Astrocyte (in vitro differentiated cells and primary cell): ENCODE measurements around the gene GRIN2A. TPM values are rescaled to one million over a fixed set of nuclear protein-coding genes. Genes with fewer than 3 reads are reported as not detected.

Source experiments
- DNase-seq: peaks from one replicate; pipeline ENCODE4 v3.0.0-alpha.2; 2010; ENCODE audit warnings: low read depth
- FAIRE-seq: peaks from 2 replicates; lab custom pipeline; 2011; peaks lifted over from hg19 to GRCh38; lab: Jason Lieb, UNC
- H2AFZ ChIP-seq: 2 replicates; pipeline ENCODE4 v1.6.0; 2012; ENCODE audit warnings: low read depth, low read length, inconsistent platforms
- H3K27ac ChIP-seq: 2 replicates; pipeline ENCODE4 v1.5.1; 2011; ENCODE audit warnings: low read depth, low read length, inconsistent platforms
- H3K27me3 ChIP-seq: 2 replicates; pipeline ENCODE4 v1.6.0; 2011; ENCODE audit warnings: low read length, inconsistent platforms; ENCODE audit not compliant: insufficient read depth
- H3K36me3 ChIP-seq: 2 replicates; pipeline ENCODE4 v1.5.1; 2011; ENCODE audit warnings: low read length, inconsistent platforms; ENCODE audit not compliant: insufficient read depth
- H3K4me1 ChIP-seq: 2 replicates; pipeline ENCODE4 v1.5.1; 2011; ENCODE audit warnings: low read length, inconsistent platforms; ENCODE audit not compliant: insufficient read depth
- H3K4me2 ChIP-seq: 2 replicates; pipeline ENCODE4 v1.6.0; 2012; ENCODE audit warnings: low read length, inconsistent platforms
- H3K4me3 ChIP-seq: 2 replicates; pipeline ENCODE4 v1.5.1; 2011; ENCODE audit warnings: low read depth, mild to moderate bottlenecking, low read length, inconsistent platforms; ENCODE audit not compliant: insufficient read depth
- H3K79me2 ChIP-seq: 2 replicates; pipeline ENCODE4 v1.6.0; 2012; ENCODE audit warnings: mild to moderate bottlenecking, low read length, inconsistent platforms; ENCODE audit not compliant: insufficient read depth
- H3K9ac ChIP-seq: 2 replicates; pipeline ENCODE4 v1.6.0; 2012; ENCODE audit warnings: mild to moderate bottlenecking, low read length, inconsistent platforms
- H3K9me3 ChIP-seq: 2 replicates; pipeline ENCODE4 v1.5.1; 2012; ENCODE audit warnings: low read depth, mild to moderate bottlenecking, low read length, inconsistent platforms; ENCODE audit not compliant: insufficient read depth
- H4K20me1 ChIP-seq: 2 replicates; pipeline ENCODE4 v1.6.0; 2012; ENCODE audit warnings: low read length, inconsistent platforms; ENCODE audit not compliant: insufficient read depth
- H3K27ac Mint-ChIP-seq: one replicate; pipeline ENCODE4 v1.8.0; 2021; ENCODE audit warnings: mild to moderate bottlenecking, mixed read lengths; ENCODE audit not compliant: unreplicated experiment
- H3K27me3 Mint-ChIP-seq: one replicate; pipeline ENCODE4 v1.8.0; 2021; ENCODE audit warnings: low read depth, mixed read lengths; ENCODE audit not compliant: unreplicated experiment
- H3K36me3 Mint-ChIP-seq: one replicate; pipeline ENCODE4 v1.8.0; 2021; ENCODE audit warnings: low read depth, mixed read lengths; ENCODE audit not compliant: unreplicated experiment
- H3K4me1 Mint-ChIP-seq: one replicate; pipeline ENCODE4 v1.8.0; 2021; ENCODE audit warnings: low read depth, mixed read lengths; ENCODE audit not compliant: unreplicated experiment
- H3K4me3 Mint-ChIP-seq: one replicate; pipeline ENCODE4 v1.8.0; 2021; ENCODE audit warnings: mild to moderate bottlenecking, moderate library complexity, mixed read lengths; ENCODE audit not compliant: unreplicated experiment
- H3K9me3 Mint-ChIP-seq: one replicate; pipeline ENCODE4 v1.8.0; 2021; ENCODE audit warnings: mild to moderate bottlenecking, mixed read lengths; ENCODE audit not compliant: unreplicated experiment
- CTCF ChIP-seq: IDR thresholded peaks from 2 replicates; pipeline ENCODE4 v1.5.1; 2011; ENCODE audit warnings: low read depth, mild to moderate bottlenecking, inconsistent platforms, low read length, moderate library complexity; ENCODE audit not compliant: insufficient read depth
- EZH2 ChIP-seq: IDR thresholded peaks from 2 replicates; pipeline ENCODE4 v1.6.1; 2012; ENCODE audit warnings: mild to moderate bottlenecking, low read length, inconsistent platforms; ENCODE audit not compliant: insufficient read depth
- total RNA-seq: library from RNA; stranded (reverse); gene quantifications from 2 replicates; pipeline ENCODE4 v1.2.1, GENCODE V29; 2021

The GRIN2A gene
- total RNA-seq, 1 donor from 2014 or later, result 0.68 TPM

GRCh38 chr16:9757687-9758086 is 424.5 kb downstream of the GRIN2A start:
- Histone ChIP-seq H3K27me3 (no peaks in the 10 kb centered on the region), H3K4me1 (no peaks in the 10 kb centered on the region), H3K9ac (no peak overlapping the region), H3K36me3 (no peaks in the 10 kb centered on the region), H2AFZ (no peak overlapping the region), H3K4me2 (no peak overlapping the region), H3K79me2 (no peaks in the 10 kb centered on the region), H3K9me3 (no peaks in the 10 kb centered on the region), H4K20me1 (no peaks in the 10 kb centered on the region), H3K27ac (no peak overlapping the region), H3K4me3 (no peak overlapping the region)
- no peak for TF ChIP-seq CTCF
- TF ChIP-seq EZH2, result no peak
- Mint-ChIP-seq H3K27me3 (peaks cover 17% of the 10 kb centered on the region), H3K36me3 (no peaks in the 10 kb centered on the region), H3K9me3 (peaks cover 4% of the 10 kb centered on the region), H3K4me1 (peaks cover 7% of the 10 kb centered on the region), H3K4me3 (no peak overlapping the region), H3K27ac (no peak overlapping the region)
- DNase-seq (no peak), FAIRE-seq (no peak)

GRCh38 chr16:9756434-9756833 is 425.8 kb downstream of the GRIN2A start:
- Mint-ChIP-seq H3K27me3 (peaks cover 24% of the 10 kb centered on the region), H3K27ac (no peak overlapping the region), H3K4me3 (no peak overlapping the region)

More at GRCh38 chr16:9756434-9756833, 425.8 kb downstream of the GRIN2A start:
- no peaks in the 10 kb centered on the region for H3K36me3 ChIP-seq
- H3K9me3 Mint-ChIP-seq, result no peaks in the 10 kb centered on the region
- H3K9me3 ChIP-seq, result no peaks in the 10 kb centered on the region
- H3K27me3 ChIP-seq, result no peaks in the 10 kb centered on the region
- H3K9ac ChIP-seq, result no peak overlapping the region
- no peaks in the 10 kb centered on the region for H3K36me3 Mint-ChIP-seq
- H3K4me1 Mint-ChIP-seq, result peaks cover under 1% of the 10 kb centered on the region
- no peak for DNase-seq
- H2AFZ ChIP-seq, result no peak overlapping the region
- H3K4me1 ChIP-seq, result no peaks in the 10 kb centered on the region
- no peaks in the 10 kb centered on the region for H3K79me2 ChIP-seq
- H3K4me3 ChIP-seq, result no peak overlapping the region
- no peaks in the 10 kb centered on the region for H4K20me1 ChIP-seq
- TF ChIP-seq CTCF (no peak), EZH2 (no peak)
- H3K4me2 ChIP-seq, result no peak overlapping the region
- FAIRE-seq, result no peak
- no peak overlapping the region for H3K27ac ChIP-seq
